ENCODE measurements around the gene SPEN. TPM values are rescaled to one million over a fixed set of nuclear protein-coding genes. Genes with fewer than 3 reads are reported as not detected.

Gene SPEN
- total and polyA plus RNA-seq, 9 of the 15 experiments (the other 6 are each of a cell fraction or from before 2014, with no cell fraction given): 5.7 to 87.5 (median 27.2) TPM

DNA sequence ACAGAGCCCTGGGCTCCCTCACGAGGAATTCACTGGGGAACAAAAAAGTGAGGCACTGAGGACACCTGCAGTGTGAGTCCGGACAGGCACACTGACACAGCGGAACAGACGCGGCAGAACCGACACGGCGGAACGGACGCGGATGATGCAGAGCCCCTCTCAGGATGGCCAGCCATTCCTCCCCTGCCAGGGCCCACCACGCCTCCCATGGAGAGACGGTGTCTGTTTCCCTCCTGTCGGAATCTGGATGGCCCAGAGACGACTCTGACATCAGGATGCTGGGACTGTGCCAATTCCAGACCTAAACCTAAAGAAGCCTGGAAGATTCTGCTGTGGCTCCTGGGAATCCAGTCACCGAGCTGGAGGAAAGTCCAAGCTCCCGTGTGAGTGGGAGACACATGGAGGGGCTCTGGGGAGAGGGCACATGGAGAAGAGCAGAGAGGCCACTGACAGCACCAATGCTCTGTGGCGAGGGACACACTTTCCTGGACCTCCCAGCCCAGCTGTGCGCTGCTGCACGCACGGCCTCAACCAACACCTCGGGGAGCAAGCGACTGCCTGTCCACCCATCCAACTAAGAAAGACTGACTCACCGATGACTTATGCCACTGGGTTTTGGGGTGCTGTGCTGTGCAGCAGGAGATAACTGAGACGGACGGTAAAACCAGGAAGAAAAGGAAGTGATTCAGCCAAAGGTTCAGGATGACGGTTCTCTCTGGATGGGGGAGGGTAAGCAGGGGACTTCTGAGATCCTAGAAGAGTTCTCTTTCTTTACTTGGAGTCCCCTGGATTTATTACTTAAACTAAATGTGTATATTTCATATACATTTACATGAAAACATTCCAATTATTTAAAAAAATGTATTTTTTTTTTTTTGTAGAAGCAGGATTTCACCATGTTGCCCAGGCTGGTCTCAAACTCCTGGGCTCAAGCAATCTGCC is 105.1 kb downstream of the SPEN start (continued):
- TF ChIP-seq SIX5 (IDR thresholded peaks at IDR 0.05; ENCODE audit: borderline replicate concordance in 1 of 2, insufficient read depth in 1 of 2, low read depth in 1 of 2, low read length in 2 of 2): no peak
- 0 out of 2 replicates have a peak, but pooled peaks have one; percentile 7 for TF ChIP-seq ZNF764 (CRISPR knock-in tag; IDR thresholded peaks at IDR 0.05; ENCODE audit: low read depth)
- no peak for TF ChIP-seq ZNF699 (CRISPR knock-in tag; IDR thresholded peaks at IDR 0.05; ENCODE audit: insufficient replicate concordance)
- TF ChIP-seq, protein P1, sequence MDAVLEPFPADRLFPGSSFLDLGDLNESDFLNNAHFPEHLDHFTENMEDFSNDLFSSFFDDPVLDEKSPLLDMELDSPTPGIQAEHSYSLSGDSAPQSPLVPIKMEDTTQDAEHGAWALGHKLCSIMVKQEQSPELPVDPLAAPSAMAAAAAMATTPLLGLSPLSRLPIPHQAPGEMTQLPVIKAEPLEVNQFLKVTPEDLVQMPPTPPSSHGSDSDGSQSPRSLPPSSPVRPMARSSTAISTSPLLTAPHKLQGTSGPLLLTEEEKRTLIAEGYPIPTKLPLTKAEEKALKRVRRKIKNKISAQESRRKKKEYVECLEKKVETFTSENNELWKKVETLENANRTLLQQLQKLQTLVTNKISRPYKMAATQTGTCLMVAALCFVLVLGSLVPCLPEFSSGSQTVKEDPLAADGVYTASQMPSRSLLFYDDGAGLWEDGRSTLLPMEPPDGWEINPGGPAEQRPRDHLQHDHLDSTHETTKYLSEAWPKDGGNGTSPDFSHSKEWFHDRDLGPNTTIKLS (IDR thresholded peaks at IDR 0.05; ENCODE audit: borderline replicate concordance, low read depth): peak; percentile 56; the same call in 1 of the 2 replicates
- peak; percentile 41 for TF ChIP-seq CHD4 (IDR thresholded peaks at IDR 0.05; ENCODE audit: insufficient read depth, insufficient replicate concordance, low read depth, low read length, poor library complexity, severe bottlenecking)
- TF ChIP-seq, protein P2, sequence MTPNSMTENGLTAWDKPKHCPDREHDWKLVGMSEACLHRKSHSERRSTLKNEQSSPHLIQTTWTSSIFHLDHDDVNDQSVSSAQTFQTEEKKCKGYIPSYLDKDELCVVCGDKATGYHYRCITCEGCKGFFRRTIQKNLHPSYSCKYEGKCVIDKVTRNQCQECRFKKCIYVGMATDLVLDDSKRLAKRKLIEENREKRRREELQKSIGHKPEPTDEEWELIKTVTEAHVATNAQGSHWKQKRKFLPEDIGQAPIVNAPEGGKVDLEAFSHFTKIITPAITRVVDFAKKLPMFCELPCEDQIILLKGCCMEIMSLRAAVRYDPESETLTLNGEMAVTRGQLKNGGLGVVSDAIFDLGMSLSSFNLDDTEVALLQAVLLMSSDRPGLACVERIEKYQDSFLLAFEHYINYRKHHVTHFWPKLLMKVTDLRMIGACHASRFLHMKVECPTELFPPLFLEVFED (CRISPR knock-in tag; conservative IDR thresholded peaks at IDR 0.05): peak; percentile 92; the same call in 1 of the 2 replicates
- TF ChIP-seq, protein P3, sequence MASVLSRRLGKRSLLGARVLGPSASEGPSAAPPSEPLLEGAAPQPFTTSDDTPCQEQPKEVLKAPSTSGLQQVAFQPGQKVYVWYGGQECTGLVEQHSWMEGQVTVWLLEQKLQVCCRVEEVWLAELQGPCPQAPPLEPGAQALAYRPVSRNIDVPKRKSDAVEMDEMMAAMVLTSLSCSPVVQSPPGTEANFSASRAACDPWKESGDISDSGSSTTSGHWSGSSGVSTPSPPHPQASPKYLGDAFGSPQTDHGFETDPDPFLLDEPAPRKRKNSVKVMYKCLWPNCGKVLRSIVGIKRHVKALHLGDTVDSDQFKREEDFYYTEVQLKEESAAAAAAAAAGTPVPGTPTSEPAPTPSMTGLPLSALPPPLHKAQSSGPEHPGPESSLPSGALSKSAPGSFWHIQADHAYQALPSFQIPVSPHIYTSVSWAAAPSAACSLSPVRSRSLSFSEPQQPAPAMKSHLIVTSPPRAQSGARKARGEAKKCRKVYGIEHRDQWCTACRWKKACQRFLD (CRISPR knock-in tag; IDR thresholded peaks at IDR 0.05): no peak; the same call in 1 of the 2 replicates
- TF ChIP-seq NR2C1 (IDR thresholded peaks at IDR 0.05): peak; percentile 69; the same call in 1 of the 2 replicates
- peak; percentile 72 for TF ChIP-seq NR2C1 (tag; IDR thresholded peaks at IDR 0.05)
- TF ChIP-seq, protein P4, sequence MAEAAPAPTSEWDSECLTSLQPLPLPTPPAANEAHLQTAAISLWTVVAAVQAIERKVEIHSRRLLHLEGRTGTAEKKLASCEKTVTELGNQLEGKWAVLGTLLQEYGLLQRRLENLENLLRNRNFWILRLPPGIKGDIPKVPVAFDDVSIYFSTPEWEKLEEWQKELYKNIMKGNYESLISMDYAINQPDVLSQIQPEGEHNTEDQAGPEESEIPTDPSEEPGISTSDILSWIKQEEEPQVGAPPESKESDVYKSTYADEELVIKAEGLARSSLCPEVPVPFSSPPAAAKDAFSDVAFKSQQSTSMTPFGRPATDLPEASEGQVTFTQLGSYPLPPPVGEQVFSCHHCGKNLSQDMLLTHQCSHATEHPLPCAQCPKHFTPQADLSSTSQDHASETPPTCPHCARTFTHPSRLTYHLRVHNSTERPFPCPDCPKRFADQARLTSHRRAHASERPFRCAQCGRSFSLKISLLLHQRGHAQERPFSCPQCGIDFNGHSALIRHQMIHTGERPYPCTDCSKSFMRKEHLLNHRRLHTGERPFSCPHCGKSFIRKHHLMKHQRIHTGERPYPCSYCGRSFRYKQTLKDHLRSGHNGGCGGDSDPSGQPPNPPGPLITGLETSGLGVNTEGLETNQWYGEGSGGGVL (CRISPR knock-in tag; IDR thresholded peaks at IDR 0.05): no peak
- peak; percentile 100 for TF ChIP-seq FOSL1 (tag; conservative IDR thresholded peaks at IDR 0.05)
- peak; percentile 91 to 96 for TF ChIP-seq TBL1XR1 (IDR thresholded peaks at IDR 0.05; ENCODE audit: low read length in 2 of 2)
- peak; percentile 66; the same call in 1 of the 2 replicates for TF ChIP-seq ZNF584 (CRISPR knock-in tag; IDR thresholded peaks at IDR 0.05; ENCODE audit: low read depth)
- TF ChIP-seq KHSRP (IDR thresholded peaks at IDR 0.05): peak; percentile 64; the same call in 1 of the 2 replicates
- no peak for TF ChIP-seq ZNF232 (CRISPR knock-in tag; IDR thresholded peaks at IDR 0.05)
- TF ChIP-seq TCF7L2 (IDR thresholded peaks at IDR 0.05; ENCODE audit: low read depth, low read length): no peak
- no peak for TF ChIP-seq HIVEP1 (CRISPR knock-in tag; IDR thresholded peaks at IDR 0.05)

Data from K562 (cell line).